Esophagus muscularis mucosa (tissue), 3 donors: ENCODE results near the gene CPEB4.

Experiments used
- CTCF ChIP-seq, 3 experiments: fragments of 200-600 bp in 2 of 3; fragments of 450-650 bp in 1 of 3; sonication (generic) in 2 of 3; IDR thresholded peaks; one replicate each; pipeline ENCODE4 v1.5.1; 2017 to 2019; ENCODE audit warnings: antibody characterized with exemption in 3 of 3, mild to moderate bottlenecking in 2 of 3, moderate library complexity in 1 of 3
- POLR2AphosphoS5 ChIP-seq, 2 donors: sonication (generic); formaldehyde crosslinking; IDR thresholded peaks; one replicate each; pipeline ENCODE4 v1.6.1; 2017; ENCODE audit warnings: antibody characterized with exemption in 2 of 2

- TF ChIP-seq CTCF (IDR thresholded peaks at IDR 0.05): no peak
- TF ChIP-seq POLR2AphosphoS5 (IDR thresholded peaks at IDR 0.05): no peak
Observed at GRCh38 chr5:173961418-173961817, 73.3 kb downstream of the CPEB4 start.
